MM.1S (cell line): Measurements from ENCODE around the gene SLC25A22.

ENCODE experiments used
- EZH2phosphoT487 ChIP-seq: fragments of 300-600 bp; sonication (generic); IDR thresholded peaks from 2 replicates; pipeline ENCODE4 v1.6.1; 2018; ENCODE audit warnings: antibody characterized with exemption, low read length
- TF ChIP-seq, protein P1 (sequence below): fragments of 300-600 bp; sonication (generic); IDR thresholded peaks from 2 replicates; pipeline ENCODE4 v1.5.1; 2016; ENCODE audit warnings: antibody characterized with exemption, low read length, mixed read lengths

DNA sequence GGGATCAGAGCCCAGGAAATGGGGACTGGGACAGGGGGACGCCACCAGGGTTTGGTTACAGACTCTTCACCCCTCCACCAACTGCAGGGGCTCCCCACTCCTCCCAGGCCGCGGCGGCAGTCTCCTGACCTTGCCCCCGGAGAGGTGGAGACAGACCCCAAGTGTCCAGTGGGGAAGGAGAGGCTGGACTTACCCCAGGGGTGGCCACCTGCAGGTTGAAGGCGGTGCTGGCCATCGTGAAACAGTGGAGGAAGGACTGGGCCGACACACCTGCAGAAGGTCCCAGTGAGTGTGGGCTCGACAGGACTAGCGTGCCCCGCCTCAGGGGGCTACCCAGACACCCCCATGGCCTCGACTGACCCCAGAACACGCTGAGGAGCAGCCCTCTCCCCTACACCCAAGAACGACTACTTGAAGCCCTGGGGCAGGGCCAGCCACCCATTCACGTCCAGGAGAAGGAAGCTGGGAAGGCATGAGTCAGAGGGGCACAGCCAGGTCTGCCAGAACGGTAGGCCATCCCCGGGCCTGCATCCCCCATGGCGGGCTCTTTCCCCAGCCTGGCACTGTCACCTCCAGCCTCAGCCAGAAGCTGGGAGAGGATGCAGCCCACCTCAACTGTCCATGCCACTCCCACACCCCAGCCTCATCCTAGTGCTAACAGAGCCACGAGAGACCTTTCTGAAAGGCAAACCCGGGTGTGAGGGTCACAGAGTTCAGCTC is 23.0 kb downstream of the SLC25A22 start:
- TF ChIP-seq, protein P1, sequence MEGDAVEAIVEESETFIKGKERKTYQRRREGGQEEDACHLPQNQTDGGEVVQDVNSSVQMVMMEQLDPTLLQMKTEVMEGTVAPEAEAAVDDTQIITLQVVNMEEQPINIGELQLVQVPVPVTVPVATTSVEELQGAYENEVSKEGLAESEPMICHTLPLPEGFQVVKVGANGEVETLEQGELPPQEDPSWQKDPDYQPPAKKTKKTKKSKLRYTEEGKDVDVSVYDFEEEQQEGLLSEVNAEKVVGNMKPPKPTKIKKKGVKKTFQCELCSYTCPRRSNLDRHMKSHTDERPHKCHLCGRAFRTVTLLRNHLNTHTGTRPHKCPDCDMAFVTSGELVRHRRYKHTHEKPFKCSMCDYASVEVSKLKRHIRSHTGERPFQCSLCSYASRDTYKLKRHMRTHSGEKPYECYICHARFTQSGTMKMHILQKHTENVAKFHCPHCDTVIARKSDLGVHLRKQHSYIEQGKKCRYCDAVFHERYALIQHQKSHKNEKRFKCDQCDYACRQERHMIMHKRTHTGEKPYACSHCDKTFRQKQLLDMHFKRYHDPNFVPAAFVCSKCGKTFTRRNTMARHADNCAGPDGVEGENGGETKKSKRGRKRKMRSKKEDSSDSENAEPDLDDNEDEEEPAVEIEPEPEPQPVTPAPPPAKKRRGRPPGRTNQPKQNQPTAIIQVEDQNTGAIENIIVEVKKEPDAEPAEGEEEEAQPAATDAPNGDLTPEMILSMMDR: no peak
- TF ChIP-seq EZH2phosphoT487: no peak
